Measurements from ENCODE around the gene ALDH3B2.
"Not testable (repeated sequence)": the region's sequence is repeated elsewhere in the genome, so short reads cannot be mapped to it uniquely, and the experiment has no call there.

The ALDH3B2 gene

DNA sequence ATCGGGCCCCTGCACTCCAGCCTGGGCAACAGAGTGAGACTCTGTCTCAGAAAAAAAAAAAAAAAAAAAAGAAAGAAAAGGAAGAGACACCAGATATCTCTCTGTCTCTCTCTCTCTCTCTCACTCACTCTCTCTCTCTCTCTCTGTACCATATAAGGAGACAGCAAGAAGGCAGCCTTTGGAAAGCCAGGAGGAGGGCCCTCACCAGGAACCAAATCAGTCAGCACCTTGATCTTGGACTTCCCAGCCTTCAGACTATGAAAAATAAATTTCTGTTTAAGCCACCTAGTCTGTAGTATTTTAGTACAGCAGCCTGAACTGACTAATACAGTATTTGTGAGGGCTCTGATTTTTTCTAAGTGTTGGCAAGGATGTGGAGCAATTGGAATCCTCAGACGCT is 13.6 kb upstream of the ALDH3B2 start:
- DNase-seq (ENCODE audit: extremely low spot score, insufficient read length, low read depth) (no peak), FAIRE-seq (peak; percentile 64)

DNA sequence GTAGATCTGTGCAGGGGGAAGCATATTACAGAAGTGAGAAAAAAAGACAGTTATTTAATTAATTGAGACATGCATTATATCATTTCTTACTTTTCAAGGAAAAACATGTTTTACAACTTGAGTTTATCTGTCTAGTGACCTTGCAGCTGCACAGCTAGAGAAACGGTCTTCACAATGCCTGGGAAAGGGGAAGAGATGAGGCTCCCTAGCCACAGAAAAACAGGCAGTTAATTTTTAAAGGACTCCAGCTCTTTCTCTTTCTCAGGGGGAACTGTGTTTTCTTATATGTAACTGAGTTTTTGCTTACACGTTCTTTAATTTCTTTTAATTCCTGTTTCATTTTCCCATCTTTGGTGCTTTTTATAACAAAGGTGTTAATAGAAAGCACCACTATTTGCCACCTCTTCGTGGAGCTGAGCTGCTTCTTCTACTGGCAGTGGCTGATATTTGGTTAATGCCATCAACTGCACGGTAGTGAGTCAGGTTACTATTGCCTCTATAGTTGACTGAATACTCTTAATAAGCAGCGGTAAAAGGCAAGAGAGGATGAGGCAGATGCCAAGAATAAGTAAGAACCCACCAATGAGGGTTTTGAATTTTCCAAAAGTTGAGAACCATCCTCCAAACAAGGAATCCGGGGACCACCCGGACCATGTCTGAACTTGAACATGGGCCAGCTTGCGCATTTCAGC is 11.4 kb upstream of the ALDH3B2 start:
- DNase-seq (ENCODE audit: extremely low spot score, insufficient read length, low read depth); FAIRE-seq: not testable (repeated sequence)

DNA sequence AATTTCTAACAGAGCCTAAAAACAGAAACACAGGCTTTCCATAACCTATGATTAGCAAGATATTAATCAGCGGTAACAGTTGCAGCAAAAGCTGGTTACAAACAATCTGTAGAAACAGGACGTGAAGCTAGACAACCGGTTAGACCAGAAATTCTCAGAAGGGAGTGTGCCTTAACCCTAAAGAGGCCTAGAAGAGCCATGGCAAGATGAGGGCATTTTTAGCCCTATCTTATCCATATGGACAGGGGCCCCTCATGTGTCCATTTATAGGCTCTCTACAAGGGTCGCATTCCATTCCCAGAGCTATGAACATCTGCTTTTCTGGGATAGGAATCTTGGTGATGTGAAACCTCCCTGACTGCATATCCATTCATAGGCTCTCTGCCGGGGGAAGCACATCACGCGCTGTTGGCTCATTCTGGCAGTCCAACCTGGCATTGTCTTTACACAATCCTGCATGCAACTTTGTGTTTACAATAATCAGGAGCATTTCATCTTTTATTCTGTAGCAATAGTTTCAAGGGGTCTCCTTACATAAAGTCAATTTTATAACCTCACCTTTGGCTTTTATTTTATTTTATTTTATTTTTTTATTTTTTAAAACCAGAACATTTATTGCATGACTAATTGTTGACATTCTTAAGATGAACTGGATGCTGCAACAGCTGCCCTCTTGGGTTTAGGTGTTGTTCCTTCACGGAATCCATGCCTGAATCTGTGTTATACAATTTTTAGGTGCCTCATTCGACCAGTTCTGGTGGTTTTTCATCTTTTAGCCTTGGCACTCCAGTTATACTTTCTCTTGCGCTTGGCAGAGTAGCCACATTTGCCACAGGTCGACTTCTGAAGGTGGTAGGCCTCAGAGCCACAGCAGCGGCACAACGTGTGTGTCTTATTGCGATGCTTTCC is 8.0 kb upstream of the ALDH3B2 start:
- not testable (repeated sequence) for FAIRE-seq

DNA sequence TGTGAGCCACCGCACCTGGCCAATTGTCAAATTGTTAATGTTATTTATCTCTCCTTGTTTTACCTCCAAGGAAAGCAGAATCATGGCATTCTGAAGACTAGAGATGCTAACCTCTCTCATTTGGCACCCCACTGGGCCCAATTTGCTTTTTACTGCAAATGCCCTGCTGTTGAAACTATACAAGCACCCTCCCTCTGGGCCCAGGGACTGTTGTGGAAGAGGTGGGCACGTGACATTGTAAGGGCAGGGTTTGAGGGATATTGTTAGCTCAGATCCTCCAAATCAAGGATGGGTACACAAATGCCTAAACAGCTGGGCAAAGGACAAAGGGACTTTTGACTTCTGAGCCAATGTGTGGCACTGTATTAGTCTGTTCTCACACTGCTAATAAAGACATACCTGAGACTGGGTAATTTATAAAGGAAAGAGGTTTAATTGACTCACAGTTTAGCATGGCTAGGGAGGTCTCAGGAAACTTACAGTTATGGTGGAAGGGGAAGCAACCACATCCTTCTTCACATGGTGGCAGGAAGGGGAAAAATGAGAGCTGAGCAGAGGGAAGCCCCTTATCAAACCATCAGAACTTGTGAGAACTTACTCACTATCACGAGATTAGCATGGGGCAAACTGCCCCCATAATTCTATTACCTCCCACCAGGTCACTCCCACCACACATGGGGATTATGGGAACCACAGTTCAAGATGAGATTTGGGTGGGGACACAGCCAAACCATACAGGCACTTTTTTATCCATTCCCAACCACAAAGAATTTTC is 6.5 kb upstream of the ALDH3B2 start:
- FAIRE-seq (no peak), DNase-seq (ENCODE audit: extremely low spot score, insufficient read length, low read depth) (no peak)

More for the DNA sequence above, 8.0 kb upstream of the ALDH3B2 start:
- not testable (repeated sequence) for DNase-seq (ENCODE audit: extremely low spot score, insufficient read length, low read depth)

DNA sequence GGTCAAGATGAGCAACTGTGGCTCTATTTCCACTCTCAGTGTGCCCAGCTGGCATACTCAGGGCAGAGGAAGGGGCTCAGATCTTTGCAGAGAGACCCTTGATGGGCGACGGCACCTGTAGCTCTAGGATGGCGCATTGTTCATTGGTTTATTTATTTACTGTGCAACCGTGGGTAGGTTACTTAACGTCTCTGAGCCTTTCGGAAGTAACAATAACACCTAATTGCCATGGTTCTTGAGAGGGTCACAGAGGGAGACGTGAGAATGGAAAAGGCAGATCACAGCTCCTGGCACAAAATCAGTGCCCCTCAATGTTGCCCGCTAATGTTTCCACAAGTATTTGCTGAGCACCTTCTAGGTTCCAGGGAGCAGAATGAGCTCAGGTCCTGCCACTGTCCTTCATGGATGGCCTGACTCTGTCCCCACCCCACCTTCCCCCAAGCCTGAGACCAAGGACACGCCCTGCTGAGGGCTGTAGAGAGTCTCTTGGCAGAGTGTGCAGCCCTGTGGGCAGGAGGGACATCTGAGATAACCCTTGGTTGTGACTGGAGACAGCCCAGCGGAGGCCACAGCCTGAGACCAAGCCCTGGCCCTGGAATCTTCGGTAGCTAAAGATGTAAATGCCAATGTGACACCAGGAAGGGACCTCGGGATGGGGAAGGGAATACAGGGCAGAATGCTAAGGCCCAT is 780 bp upstream of the ALDH3B2 start:
- FAIRE-seq: no peak
- no peak for DNase-seq (ENCODE audit: extremely low spot score, insufficient read length, low read depth)

DNA sequence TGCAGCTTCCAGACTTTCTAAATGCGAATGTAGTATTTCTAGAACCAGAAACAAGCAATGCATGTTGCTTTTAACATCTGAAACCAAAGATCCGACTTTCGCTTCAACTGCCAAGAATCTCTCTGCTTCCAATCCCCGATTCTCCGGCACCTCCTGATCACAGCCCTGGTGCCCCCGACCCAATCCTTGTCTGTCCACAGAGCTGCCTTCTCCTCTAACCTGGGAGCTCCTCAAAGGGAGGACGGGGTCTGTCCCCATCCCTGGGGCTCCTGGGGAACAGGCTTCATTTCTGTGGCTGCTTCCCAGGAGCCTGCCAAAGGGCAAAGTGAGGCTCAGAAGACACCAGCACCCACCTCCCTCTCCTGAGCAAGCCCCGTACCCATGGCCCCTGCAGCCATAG is 521 bp downstream of the ALDH3B2 start:
- no peak for FAIRE-seq
- no peak for DNase-seq (ENCODE audit: extremely low spot score, insufficient read length, low read depth)

DNA sequence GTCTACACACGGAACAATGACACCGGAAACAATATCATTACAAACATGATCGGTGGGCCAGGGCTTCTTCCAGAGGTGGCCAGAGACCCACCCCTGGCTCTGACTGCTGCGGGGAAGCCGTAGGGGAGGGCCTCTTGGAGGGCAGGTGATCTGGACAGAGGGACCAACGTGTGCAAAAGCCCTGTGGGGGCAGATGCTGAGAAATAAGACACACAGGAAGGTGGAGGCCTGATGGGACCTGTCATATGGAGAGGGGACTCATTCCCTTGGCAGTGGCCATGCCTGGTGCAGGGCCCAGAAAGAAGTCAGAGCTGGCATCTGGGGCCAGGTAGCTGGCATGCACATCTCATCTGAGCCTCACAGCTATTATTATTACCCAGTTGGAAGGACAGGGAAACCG is 1.1 kb downstream of the ALDH3B2 start:
- no peak for FAIRE-seq

DNA sequence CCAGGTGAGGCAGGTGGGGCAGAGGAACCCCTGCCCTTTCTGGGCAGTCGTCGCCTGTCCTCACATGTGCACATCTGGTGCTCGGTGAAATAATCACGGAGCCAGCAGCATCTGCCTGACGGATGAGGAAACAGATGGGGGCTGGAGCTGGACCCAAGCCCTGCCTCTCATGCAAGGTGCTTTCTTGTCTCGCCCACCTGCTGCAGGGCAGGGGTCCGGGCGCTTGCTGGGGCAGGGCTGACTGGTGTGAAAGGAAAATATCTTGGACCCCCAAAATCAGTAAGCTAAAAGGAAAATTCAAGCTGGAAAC is 3.3 kb downstream of the ALDH3B2 start:
- no peak for FAIRE-seq
- no peak for DNase-seq (ENCODE audit: extremely low spot score, insufficient read length, low read depth)

More for the DNA sequence above, 1.1 kb downstream of the ALDH3B2 start:
- DNase-seq (ENCODE audit: extremely low spot score, insufficient read length, low read depth): no peak

DNA sequence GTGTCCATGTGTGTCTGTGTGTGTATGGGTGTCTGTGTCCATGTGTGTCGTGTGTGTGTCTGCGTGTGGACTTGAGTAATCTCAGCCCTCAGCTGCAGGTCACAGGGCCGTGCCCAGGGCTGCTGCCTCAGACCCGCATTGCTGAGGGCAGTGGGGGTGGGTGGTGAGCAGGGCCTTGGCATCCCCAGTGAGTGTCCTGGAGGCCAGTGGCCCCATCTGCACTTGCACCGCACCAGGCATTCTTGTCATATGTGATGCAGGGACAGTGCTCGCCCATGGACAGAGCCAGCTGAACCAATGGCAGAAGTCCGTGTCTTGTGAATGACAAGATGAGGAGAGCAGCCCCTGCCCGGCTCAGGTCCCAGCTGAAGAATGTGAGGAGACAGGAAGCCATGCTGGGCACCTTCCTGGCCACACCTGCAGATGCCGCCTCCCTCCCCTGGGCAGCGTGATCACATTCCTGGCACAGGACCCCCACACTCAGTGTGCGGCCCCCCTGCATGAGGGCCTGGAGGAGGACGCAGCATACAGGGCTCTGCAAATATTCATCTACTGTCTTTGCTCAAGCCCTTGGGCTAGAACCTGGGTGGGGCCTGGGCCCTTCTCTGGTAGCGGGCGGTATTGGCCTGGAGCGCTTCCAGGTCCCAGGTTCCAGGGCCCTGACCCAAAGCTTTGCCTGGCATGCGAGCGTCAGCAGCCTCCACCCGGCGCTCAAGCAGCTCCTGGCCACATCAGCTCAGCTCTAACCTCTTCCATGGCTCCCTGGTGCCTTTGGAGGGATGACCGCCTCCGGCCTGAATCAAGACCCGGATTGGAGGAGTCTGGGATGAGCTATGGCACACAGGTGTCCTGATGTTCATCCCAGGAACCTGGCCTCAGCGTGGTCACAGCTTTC is 3.9 kb downstream of the ALDH3B2 start:
- DNase-seq (ENCODE audit: extremely low spot score, insufficient read length, low read depth) (no peak), FAIRE-seq (no peak)

DNA sequence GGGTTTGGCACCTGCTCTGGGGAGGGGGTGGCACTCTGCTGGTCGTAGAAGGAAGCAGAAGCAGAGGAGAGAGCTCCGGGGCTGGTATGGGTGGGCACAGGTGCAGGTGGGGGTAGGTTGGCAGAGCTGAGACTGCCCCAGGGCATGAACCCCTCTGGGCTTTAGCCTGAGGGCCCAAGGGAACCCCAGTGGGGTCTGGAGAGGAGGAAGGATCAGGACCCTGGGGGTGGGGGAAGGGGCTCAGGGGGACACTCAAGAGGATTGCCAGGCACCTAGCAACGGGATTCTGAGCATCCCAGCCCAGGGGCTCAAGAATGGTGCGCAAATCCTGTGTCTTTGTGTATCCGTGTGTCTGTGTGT is 6.3 kb downstream of the ALDH3B2 start:
- DNase-seq (ENCODE audit: extremely low spot score, insufficient read length, low read depth) (no peak), FAIRE-seq (no peak)

DNA sequence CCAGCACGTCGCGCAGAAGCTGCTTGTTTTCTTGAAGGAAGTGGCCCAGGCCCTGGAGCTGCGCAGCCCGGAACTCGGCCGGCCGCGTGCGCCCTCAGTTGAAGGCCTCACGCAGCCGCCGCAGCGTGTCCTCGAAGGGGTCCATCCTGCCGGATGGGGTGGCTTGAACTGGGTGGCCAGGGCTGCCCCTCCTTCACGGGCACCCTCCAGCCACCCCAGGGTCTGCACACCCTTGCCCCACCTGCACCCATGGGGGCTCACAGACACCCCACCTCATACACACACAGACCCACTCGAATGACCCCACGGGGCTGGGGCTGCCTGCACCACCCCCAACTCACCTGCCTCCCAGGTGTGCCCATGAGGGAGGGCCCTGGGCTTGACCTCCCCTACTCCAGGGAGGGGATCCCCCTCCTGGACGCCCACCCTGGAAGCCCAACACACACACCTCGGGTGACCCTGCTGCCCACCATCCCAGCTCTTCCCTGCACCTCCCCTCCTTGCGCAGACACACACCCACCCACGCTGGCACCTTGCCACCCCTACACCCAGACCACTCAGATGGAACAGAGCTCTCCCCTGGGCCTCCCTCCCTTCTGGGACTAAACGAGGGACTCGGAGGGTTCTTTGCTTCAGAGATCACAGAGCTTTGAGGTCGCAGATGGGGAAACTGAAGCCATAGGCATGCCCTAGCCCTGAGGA is 6.8 kb downstream of the ALDH3B2 start:
- DNase-seq (ENCODE audit: extremely low spot score, insufficient read length, low read depth) (no peak), FAIRE-seq (peak; percentile 51)

DNA sequence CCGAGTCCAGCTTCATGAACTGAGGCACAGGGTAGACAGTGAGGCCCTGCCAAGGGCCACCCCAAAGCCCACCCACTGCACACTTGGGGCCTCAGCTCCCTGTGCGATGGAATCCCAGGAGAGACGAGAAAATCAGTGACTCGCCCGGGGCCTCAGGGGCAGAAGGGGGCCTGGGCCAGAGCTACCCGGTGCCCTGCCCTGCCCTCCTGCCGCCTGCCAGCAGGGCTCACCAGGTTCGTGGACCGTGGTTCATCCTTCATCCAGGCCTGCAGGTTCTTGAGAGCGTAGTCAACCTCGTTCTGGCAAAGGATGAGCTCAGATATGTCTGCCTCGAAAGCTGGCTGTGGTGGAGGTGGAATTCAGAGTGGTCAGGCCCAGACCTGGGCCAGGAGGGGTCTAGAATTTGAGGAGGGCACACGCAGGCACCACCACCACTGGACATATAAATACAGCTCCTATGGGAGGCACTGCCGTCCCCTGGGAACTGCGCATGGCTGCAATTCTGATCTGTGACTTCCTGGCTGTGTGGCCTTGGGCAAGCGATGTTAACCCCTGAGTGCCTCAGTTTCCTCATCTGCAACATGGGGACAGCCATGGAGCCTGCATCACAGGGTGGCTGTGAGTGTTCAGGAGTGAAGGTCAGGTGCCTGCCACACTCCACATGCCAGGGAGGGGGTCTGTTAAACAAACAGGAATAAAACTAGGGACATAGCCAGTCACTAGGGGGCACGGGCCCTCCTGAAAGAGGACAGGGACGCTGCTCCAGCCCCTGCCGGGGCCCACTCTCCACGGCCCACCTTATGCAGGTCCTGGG is 7.5 kb downstream of the ALDH3B2 start:
- DNase-seq (ENCODE audit: extremely low spot score, insufficient read length, low read depth): no peak
- FAIRE-seq: no peak

DNA sequence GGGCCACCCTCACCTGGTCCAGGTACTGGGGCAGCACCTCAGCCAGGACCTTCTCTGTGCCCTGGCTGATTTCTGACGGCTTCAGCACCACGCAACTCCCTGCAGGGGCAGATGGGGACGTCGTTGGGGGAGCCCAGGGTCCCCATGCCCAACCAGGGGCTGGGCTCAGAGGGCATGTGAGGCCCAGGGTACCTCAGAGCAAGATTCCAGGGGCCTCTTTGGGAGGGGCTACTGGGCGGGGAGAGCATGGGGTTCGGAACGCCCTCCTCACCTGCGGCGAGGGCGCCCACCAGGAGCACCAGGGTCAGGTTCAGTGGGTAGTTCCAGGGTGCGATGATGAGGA is 8.1 kb downstream of the ALDH3B2 start:
- no peak for DNase-seq (ENCODE audit: extremely low spot score, insufficient read length, low read depth)
- FAIRE-seq: no peak

DNA sequence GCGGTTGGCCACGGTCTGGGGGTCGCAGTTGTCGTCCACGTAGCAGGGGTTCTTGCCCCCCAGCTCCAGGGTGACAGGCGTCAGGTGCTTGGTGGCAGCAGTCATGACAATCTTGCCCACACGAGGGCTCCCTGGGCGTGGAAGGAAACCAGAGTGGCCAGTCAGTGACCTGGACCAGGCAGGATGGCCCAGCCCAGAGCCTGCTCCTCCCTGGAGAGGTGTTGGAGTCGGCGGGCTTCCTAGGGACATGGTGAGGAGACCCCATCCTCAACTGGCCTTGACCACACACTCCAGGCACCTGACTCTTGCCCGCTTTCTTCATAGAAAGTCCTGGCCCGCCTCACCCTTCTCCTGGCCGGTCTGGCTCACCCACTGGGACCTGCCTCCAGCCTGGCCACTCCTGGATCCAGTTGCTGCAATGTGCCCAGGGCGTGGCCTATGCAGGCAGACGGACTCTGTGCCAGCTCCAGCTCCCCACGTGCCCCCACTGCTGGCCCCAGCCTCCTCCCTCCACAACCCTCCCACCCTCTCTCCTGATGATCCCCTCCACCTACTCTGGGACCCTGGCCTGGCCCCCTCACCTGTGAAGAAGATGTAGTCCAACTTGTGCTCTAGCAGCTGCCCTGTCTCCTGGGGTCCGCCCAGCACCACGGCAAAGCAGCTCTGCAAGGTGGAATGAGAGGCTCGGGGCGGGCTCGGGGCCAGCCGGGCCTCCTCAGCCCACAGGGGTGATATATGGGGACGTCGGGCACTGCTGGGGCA is 8.7 kb downstream of the ALDH3B2 start:
- DNase-seq (ENCODE audit: extremely low spot score, insufficient read length, low read depth): no peak
- no peak for FAIRE-seq

DNA sequence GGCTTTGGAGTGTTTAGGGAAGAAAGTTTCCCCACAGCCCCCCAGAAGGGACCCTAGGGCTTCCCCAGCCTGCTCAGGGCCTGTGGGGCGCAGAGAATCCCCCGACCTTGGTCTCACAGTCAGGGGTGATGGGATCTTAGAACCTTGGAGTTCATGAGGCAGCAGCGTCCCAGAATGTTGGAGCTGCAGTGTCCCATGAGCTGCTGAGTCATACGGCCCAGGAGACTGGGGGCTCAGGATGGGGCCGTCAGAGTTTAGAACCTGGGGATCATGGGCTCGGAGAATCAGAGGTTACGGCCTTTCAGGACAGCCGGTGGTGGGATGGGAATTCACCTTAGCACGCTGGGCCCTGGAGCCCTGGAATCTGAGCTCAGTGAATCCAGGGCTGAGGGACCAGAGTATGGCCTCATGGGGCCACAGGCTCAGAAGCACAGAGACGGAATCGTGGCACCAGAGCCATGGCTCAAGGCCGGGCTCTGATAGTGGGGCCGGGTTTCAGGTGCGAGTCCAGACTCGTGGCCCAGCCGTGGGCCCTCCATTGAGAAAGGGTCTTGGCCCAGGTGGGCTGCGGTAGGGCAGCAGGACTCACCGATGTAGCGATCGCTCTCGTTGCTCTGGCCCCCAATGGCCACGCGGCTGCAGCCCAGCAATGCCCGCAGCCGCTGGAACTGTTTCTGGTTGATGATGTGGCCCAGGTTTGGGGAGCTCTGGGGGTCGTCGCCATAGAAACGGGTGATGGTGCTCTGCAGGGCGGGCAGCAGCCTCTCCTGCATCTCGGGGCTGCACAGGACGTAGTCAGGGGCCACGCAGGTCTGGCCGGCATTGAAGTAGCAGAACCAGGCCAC is 9.5 kb downstream of the ALDH3B2 start:
- FAIRE-seq: no peak
- no peak for DNase-seq (ENCODE audit: extremely low spot score, insufficient read length, low read depth)

DNA sequence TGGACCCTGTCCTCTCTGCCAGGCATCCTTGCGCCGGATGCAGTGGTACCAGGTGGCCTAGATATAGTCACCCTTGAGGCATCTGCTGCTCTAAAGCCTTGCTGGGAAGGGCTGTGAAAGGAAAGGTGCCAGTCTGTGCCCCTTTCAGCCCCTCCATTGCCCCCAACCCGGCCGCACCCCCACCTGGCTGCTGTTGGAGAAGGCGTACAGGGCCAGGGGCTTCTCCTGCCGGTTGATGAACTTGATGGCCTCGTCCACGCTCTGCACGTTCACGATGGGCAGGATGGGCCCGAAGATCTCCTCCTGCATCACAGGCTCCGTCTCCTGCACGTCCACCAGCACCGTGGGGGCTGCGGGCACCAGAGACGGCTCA is 10.2 kb downstream of the ALDH3B2 start:
- no peak for FAIRE-seq
- DNase-seq (ENCODE audit: extremely low spot score, insufficient read length, low read depth): no peak
